ENCODE data around the gene ELP1.

DNA sequence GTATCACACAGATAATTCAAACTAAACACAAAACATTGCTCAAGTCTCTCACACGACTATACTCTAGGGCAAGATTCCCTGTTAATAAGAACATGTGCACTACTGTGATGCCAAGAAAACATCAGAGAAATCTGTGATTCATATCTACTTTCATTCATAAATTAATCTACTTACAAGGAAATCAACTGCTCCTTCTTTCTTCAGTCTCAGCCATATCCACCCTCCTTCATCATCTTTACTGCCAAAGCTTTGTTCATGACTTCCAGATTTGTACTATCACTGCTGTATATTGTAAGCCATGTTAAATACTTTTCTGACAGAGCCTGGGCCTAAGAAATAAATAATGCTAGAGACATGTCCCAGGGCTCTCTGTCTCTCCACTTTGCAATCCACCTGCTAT, 44.3 kb upstream of the ELP1 start:
- TF ChIP-seq FOXJ3 (CRISPR knock-in tag; IDR thresholded peaks at IDR 0.05; ENCODE audit: borderline replicate concordance), result no peak
- TF ChIP-seq FOXK1 (CRISPR knock-in tag; IDR thresholded peaks at IDR 0.05), result no peak
- TF ChIP-seq, protein P1, sequence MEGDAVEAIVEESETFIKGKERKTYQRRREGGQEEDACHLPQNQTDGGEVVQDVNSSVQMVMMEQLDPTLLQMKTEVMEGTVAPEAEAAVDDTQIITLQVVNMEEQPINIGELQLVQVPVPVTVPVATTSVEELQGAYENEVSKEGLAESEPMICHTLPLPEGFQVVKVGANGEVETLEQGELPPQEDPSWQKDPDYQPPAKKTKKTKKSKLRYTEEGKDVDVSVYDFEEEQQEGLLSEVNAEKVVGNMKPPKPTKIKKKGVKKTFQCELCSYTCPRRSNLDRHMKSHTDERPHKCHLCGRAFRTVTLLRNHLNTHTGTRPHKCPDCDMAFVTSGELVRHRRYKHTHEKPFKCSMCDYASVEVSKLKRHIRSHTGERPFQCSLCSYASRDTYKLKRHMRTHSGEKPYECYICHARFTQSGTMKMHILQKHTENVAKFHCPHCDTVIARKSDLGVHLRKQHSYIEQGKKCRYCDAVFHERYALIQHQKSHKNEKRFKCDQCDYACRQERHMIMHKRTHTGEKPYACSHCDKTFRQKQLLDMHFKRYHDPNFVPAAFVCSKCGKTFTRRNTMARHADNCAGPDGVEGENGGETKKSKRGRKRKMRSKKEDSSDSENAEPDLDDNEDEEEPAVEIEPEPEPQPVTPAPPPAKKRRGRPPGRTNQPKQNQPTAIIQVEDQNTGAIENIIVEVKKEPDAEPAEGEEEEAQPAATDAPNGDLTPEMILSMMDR (IDR thresholded peaks at IDR 0.05), result no peak

All from WTC11 (cell line).